Calu3 (cell line): ENCODE measurements around the gene PDCD2L. TPM values are rescaled to one million over a fixed set of nuclear protein-coding genes. Genes with fewer than 3 reads are reported as not detected.
"Not testable (repeated sequence)": the region's sequence is repeated elsewhere in the genome, so short reads cannot be mapped to it uniquely, and the experiment has no call there.

Experiments
- BruUV-seq: library from RNA; stranded (reverse); fragments of 400-500 nt; replicated peaks from 2 replicates; lab custom pipeline; 2021; lab: Mats Ljungman, UMichigan
- CTCF ChIA-PET: fragments of 300-600 bp; sonication (Branson Sonifier 250); formaldehyde crosslinking; loops from one replicate; lab custom pipeline; 2022; ENCODE audit warnings: antibody characterized with exemption; lab: Charles Lee
- DNase-seq: peaks from one replicate; pipeline ENCODE4 v3.0.0; 2022
- H3K27ac Mint-ChIP-seq: one replicate; pipeline ENCODE4 v1.8.0; 2022; ENCODE audit warnings: mixed read lengths; ENCODE audit not compliant: unreplicated experiment
- H3K27me3 Mint-ChIP-seq: one replicate; pipeline ENCODE4 v1.8.0; 2022; ENCODE audit warnings: mixed read lengths; ENCODE audit not compliant: unreplicated experiment
- H3K36me3 Mint-ChIP-seq: one replicate; pipeline ENCODE4 v1.8.0; 2022; ENCODE audit warnings: mild to moderate bottlenecking, moderate library complexity, mixed read lengths; ENCODE audit not compliant: insufficient read depth, unreplicated experiment
- H3K4me1 Mint-ChIP-seq: one replicate; pipeline ENCODE4 v1.8.0; 2022; ENCODE audit warnings: mild to moderate bottlenecking, low read depth, mixed read lengths; ENCODE audit not compliant: unreplicated experiment
- H3K4me3 Mint-ChIP-seq: one replicate; pipeline ENCODE4 v1.8.0; 2022; ENCODE audit warnings: mild to moderate bottlenecking, low read depth, moderate library complexity, mixed read lengths; ENCODE audit not compliant: unreplicated experiment
- H3K9me3 Mint-ChIP-seq: one replicate; pipeline ENCODE4 v1.8.0; 2022; ENCODE audit warnings: low read depth, mixed read lengths; ENCODE audit not compliant: unreplicated experiment
- CTCF ChIP-seq: fragments of 200-600 bp; IDR thresholded peaks from one replicate; pipeline ENCODE4 v1.8.0; 2022; ENCODE audit warnings: antibody characterized with exemption; ENCODE audit not compliant: unreplicated experiment
- intact Hi-C: fragments of 100-400 bp; cut with micrococcal nuclease; formaldehyde crosslinking; loops from one replicate; pipeline ENCODE4 v1.10.0; 2022; ENCODE audit not compliant: unreplicated experiment
- total RNA-seq: library from RNA; stranded (reverse); gene quantifications from 2 replicates; pipeline ENCODE4 v1.2.3, GENCODE V29; 2022

PDCD2L gene
- total RNA-seq, 1 experiment from 2014 or later: 29.3 TPM

- DNase-seq: no peak
- Mint-ChIP-seq H3K4me3 (no peak overlapping the region), H3K9me3 (no peaks in the 10 kb centered on the region), H3K27me3 (no peaks in the 10 kb centered on the region), H3K36me3 (peaks cover 8% of the 10 kb centered on the region), H3K27ac (no peak overlapping the region), H3K4me1 (no peaks in the 10 kb centered on the region)
- no TSS peak for BruUV-seq
- TF ChIP-seq CTCF: no peak
- CTCF ChIA-PET: no interaction called here
- intact Hi-C loops: no loop called here
These were observed 11.2 kb upstream of the PDCD2L start for GRCh38 chr19:34393031-34393430.

- TF ChIP-seq CTCF: no peak
- intact Hi-C loops: no loop called here
- Mint-ChIP-seq H3K4me3 (no peak overlapping the region), H3K27ac (no peak overlapping the region), H3K36me3 (peaks cover 9% of the 10 kb centered on the region), H3K27me3 (no peaks in the 10 kb centered on the region), H3K4me1 (no peaks in the 10 kb centered on the region), H3K9me3 (no peaks in the 10 kb centered on the region)
- no TSS peak for BruUV-seq
- no peak for DNase-seq
- CTCF ChIA-PET: interaction anchor here (0.6 kb wide), 1 partner anchor 448 kb away, joined by 3 read pairs; no protein-coding TSS in a partner anchor
These were observed 10.6 kb upstream of the PDCD2L start for GRCh38 chr19:34393629-34394028.

GRCh38 chr19:34397853-34398252 is 6.3 kb upstream of the PDCD2L start:
- no peak for DNase-seq
- no peak for TF ChIP-seq CTCF

GRCh38 chr19:34399886-34400285 is 4.3 kb upstream of the PDCD2L start:
- Mint-ChIP-seq H3K27me3 (no peaks in the 10 kb centered on the region), H3K27ac (no peak overlapping the region), H3K4me1 (peaks cover 13% of the 10 kb centered on the region), H3K9me3 (no peaks in the 10 kb centered on the region), H3K36me3 (peaks cover 50% of the 10 kb centered on the region), H3K4me3 (no peak overlapping the region)
- no peak for TF ChIP-seq CTCF
- intact Hi-C loops: no loop called here
- CTCF ChIA-PET: no interaction called here
- DNase-seq: no peak
- BruUV-seq: TSS peak; percentile 73

More at GRCh38 chr19:34397853-34398252, 6.3 kb upstream of the PDCD2L start:
- H3K9me3 Mint-ChIP-seq: no peaks in the 10 kb centered on the region
- no peak overlapping the region for H3K27ac Mint-ChIP-seq
- H3K4me3 Mint-ChIP-seq: no peak overlapping the region
- H3K4me1 Mint-ChIP-seq: peaks cover 9% of the 10 kb centered on the region
- CTCF ChIA-PET: no interaction called here
- no peaks in the 10 kb centered on the region for H3K27me3 Mint-ChIP-seq
- intact Hi-C loops: no loop called here
- H3K36me3 Mint-ChIP-seq: peaks cover 39% of the 10 kb centered on the region
- no TSS peak for BruUV-seq

GRCh38 chr19:34400844-34401243 is 3.4 kb upstream of the PDCD2L start:
- H3K27ac Mint-ChIP-seq, H3K9me3 Mint-ChIP-seq, H3K27me3 Mint-ChIP-seq, H3K4me3 Mint-ChIP-seq, BruUV-seq, DNase-seq, intact Hi-C loops, CTCF ChIA-PET: not testable (repeated sequence)
- H3K36me3 Mint-ChIP-seq: peaks cover 51% of the 10 kb centered on the region
- H3K4me1 Mint-ChIP-seq: peaks cover 13% of the 10 kb centered on the region
